LoVo (cell line): ENCODE data around the gene OXCT1.
A peak's percentile ranks its signal among the peaks of the same experiment; 100 is the strongest.
"Not testable (repeated sequence)": the region's sequence is repeated elsewhere in the genome, so short reads cannot be mapped to it uniquely, and the experiment has no call there.

Source experiments
- DNase-seq: peaks from one replicate; pipeline ENCODE4 v3.0.0-alpha.2; 2016; ENCODE audit warnings: low spot score

Gene OXCT1

DNA sequence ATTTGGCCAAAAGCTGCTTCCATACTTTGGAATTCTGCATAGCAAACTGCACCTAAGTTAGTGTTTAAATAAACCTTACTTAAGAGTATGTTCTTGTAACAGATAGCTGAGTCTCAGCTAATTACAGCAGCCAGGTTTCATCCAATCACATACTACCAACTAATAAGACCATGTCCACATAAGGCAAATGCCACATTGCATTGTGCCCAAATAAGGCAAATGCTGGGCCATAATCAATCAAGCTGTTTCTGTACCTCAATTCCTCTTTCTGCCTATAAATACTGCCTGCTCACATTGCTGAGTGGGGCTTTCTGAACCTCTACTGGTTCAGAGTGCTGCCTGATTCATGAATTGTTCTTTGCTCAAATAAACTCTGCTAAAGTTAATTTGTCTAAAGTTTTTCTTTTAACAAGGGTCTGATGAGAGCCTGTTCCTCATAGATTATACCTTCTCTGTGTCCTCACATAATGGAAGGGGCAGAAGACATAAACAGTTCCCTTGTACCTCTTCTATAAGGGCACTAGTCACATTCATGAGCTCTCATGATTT, 4.4 kb upstream of the OXCT1 start:
- DNase-seq = no peak

DNA sequence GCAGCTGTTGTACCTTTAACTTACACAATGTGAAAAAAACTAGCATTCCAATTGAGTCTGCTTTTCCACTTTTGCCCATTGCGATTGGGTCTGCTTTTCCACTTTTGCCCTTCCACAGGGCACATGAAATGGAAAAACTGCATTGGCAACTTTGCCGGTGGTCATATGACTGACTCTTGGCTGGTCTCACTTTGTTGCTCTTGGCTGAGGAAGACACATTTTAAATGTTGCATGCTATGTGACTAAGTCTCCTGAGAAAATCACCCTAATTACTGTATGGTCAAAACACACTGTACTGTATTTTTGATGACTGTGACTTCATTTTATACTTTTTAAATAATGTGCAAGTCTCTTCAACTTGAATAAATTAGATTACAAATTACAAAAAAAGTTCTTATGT, 1.6 kb upstream of the OXCT1 start:
- DNase-seq = no peak

DNA sequence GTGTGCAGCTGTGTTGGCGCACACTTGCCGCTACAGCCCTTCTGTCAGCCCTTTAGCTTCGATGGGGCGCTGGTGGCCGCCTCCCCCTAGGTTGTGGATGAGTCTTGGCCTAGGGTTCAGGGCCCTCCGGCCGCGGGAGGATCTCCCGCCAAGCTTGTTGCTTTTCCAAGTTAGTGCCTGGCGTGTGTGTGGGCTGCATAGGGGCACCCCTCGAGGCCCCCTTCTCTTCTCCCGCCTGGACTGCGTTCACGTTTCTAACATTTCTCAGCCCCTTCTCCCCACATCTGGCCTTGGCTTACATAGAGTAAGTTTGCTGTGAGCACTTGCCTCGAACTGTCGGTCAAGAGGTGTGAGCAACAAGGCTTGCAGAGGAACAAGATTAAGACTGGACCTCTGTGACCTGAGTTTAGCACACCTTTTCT, 413 bp upstream of the OXCT1 start:
- no peak for DNase-seq

DNA sequence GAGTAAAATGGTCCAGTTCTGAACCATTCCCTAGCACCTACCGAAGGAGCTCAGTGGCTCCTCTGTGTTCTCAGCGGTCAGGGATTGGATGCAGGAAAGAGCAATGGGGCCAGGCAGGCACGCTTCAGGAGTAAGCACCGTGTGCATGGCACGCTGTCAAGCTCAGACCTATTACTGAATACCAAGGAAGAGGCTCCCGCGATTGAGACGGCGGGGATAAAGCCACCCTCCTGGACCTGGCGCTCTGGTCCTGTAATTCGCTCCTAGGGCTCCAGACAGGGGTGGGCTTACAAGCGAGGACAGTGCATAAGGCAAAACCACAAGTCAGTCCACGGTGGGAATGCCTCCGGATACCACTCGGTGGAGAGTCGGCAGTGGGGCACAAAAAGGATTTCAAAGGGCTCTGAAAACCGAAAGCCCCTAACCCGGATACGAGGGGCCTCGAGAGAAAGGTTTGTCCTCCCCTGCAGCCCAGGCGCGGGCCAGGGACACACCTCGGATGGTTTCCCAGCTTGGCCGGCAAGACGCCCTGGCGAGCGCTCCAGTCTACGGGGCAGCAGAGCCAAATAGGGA, 988 bp downstream of the OXCT1 start:
- no peak for DNase-seq

DNA sequence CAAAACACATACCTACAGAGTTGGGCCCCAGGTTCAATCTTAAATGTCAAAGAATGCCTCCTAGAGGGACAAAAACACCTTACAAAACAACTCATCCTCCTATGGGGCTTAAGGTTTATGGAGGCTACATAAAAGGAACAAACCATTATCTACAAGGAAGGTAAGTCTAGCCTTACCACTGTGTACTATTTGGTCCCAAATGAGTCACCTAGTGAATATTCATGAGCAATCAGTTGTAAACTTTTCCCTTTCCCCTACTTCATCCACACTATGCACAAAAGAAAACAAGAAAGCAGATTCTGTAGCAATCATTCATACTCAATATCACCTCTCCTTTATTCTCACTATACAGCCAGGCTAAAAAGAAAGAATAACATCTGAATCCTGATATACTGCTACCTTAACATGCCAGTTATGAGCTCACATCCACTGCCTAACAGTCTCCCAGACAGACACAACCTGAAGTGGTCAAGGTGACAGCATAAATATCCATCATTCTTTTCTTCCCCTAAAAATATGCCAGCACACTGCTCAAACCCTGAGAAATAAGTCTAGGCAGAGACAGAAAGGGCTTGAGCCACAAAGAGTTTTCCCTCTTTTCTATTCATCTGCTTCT, 6.2 kb downstream of the OXCT1 start:
- DNase-seq = no peak

DNA sequence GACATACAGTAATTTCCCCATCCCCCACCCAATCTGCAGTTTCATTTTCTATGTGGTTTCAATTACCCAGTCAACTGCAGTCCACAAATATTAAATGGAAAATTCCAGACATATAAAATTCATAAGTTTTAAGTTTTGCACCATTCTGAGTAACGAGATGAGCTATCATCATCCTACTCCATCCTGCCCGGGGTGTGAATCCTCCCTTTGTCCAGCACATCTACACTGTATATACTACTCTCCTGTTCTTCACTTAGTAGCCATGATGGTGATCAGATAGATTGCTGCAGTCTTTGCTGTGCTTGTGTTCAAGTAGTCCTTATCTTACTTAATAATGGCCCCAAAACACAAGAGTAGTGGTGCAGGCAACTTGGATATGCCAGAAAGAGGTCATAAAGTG, 11.3 kb downstream of the OXCT1 start:
- no peak for DNase-seq

DNA sequence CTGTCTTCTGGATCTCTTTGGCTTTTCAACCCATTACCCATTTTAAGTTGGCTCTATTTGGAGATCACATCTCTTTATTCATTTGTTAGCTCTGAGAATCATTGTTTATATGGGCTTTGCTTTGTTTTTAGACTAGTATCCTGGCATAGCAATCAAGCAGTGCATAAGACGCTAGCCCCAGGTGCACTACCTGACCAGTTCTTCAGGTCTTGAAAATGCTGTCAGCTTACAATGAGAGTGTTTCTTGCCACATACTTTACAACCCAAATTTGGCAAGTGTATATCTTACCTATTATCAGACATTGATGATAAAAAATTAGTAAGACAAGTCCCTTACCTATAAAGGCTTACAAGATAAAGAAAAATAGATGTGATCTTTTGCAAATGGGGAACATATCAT, 12.2 kb downstream of the OXCT1 start:
- DNase-seq = no peak

DNA sequence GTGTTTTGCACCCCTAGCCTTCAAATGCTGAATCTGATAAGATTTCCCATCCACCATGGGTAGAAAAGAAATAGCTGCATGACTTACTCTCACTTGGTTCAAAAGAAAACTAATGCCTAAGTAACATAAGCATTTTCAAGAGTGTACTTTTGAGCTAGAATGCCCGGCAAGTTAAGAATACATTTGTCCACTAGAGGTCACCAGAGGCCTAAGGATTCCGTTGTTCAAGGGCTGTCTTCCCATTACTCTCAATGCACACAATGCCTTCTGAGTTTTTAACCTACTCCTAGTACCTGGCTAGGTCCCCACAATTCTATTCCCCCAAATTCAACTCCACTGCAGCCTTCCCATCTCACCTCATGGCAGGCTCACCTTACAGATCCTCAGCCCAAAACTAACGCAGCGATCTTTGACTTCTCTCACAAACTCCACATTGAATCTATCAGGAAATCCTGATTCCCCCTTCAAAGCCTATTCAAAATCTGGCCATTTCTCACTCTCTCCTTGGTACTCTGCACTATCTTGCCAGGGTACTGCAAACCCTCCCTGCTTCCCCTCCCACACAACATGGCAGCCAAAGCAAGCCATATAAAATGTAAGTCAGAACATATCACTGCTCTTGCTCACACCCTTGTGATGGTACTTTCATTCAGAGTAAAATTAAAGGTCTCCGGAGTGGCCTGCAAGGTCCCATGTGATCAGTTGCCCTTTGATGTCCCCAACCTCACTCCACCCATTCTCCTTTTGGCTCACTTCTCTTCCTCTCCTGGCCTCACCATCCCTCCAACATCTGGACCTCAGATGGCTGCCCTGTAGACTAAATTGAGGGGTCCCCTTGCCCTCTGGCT, 13.4 kb downstream of the OXCT1 start:
- DNase-seq = peak; percentile 78

DNA sequence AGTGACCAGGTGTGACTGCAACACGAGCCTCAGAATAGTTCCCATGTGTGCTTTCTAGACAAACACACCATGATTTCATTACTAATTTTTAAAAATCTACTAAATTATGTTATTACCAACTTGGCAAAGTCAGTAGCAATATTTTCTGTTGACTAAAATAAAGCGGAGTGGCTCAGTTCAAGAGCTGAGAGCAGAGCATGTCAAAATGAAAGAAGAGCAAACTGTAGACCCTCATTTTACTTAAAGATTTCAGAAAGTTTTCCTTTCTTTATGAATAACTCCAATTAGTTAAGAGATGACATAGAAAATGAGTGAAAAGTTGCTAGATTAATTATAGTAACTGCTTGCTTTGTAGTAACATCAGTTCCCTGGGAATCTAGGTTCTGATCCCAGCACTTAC, 17.9 kb downstream of the OXCT1 start:
- DNase-seq = no peak

DNA sequence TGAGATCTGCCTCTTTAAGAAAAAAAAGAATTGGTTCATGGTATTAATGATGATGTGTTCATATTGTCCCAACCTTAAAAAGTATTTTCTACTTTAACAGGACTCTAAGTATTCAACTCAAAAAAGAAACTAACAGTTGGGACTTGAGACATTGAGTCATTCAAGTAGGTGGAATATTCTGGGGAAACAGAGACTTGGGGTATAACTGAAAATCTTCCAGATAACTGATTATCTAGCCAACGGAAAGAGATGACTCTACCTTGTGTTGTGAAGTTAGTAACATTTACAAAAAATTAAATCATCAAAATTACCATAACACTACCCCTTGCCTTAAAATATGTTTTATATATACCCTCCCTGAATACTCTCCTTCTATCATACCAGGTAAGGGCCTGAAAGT, 19.1 kb downstream of the OXCT1 start:
- DNase-seq = no peak

DNA sequence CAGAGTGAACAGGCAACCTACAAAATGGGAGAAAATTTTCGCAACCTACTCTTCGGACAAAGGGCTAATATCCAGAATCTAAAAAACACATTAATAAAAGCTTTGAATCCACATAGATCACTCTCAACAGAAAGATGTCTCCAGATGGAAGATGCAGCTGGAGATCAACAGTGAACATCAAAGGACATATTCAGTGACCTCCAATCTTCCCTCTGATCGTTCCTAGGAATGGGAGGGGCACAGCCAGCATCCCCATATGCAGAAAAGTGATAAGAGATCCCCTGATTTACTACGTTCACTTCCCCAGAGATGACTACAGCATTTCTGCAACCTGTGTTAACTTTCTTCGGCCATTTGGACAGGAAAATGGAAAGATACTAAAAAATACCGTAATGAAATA, 21.2 kb downstream of the OXCT1 start:
- DNase-seq = no peak

DNA sequence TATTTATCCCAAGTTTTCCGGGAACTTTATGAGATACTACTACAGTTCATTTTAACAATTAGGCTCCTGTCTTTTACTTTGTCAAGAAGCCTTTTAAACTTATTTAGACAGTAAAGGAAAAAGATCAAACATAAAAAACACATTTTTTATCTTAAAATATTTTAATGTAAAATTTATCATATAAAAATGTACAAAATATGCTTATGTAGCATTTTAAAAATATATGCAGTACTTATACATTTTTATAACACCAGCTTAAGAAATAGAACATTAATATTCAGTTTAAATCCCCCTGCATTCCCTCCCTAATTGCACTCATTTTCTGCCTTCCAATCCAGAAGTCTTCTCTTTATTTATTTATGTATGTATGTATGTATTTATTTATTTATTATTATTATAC, 24.5 kb downstream of the OXCT1 start:
- not testable (repeated sequence) for DNase-seq

DNA sequence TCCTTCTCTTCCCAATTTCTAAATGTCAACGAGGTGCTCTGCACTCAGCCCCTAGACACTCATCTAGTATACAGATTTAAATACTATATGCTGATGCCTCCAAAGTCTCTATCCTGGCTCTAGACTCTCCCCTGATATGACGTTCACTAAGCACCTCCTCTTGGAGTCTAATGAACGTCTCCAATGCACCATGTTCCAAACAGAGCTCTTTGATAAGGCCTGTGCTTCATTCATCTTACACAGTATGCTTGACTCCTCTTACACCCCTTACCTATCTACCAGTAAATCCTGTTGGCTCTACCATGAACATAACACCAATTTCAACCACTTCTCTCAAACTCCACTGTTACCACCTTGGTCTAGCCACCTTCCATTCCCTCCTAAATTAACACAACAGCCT, 25.7 kb downstream of the OXCT1 start:
- DNase-seq = no peak

DNA sequence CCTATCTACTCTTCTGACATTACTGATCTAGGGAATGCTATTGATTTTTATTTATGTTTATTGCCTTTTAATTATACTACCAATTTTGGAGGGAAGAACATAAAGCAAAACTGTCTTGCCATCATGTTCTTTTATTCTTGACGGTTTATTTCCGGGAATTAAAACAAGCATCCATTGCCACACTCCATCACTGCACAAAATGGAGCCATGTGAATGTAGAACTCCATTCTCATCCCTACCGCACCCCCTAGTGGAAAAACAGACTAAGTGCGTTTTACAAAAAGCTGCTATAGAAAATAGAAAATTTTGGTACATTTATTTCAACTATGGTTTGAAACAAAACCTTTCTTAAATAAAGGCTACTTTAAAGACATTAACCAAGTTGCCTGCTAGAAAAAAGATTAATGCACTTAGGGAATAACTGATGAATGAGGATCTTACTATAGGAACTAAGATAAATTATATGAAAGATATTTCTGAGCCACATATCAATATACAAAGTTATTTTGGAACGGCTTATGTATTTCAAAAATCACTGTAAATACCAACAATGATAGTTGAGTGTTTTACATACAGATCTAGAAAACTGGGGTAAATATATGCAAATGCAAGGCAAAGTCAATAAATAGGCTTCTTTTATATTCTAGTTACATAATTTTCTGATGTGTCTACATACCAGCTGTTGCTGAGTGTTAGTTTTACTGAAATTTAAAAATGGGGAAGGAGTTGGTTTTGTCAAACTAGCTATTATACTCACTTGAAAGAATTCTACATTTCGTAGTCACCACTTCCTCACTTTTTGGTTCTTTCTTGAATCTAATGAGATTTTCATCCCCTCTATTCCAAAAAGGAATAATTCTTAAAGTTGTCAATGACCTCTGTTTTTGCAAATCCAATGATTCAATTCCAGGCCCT, 26.5 kb downstream of the OXCT1 start:
- peak; percentile 61 for DNase-seq

DNA sequence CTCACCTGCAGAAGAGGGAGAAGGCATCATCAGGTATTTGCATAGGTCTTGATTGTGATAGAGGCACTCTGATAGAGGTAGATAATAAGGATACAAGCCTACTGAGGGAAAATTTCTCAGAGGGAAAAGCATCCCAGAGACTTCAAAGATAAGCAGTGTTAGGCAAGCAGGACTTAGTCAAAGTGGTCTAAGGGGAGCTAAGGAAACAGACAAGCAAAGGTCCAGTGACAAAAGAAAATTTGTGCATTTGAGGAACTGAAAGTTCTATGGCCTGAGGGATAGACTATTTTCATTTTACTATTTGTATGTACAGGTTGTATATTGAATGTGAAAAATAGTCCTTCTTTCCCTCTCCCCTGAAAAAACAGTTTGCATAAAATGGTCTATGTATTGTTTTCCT, 27.4 kb downstream of the OXCT1 start:
- no peak for DNase-seq

DNA sequence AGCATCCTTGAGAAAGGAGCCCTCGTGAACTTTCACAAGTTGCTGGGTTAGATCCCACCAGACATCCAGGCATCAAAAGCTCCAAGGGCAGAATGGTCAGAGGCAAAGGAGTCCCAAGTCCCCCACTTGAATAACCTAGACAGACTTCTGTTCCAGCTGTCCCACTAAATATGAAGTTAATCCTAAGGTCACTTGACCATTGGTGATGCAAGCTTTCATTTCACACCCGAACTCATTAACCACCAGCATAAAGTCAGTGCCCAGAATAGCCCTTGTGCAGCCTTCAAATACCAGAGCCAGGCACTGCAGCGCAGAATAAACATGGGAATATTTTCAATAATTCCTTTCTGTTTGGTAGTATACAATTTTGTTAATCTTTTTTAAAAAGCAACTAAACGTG, 28.9 kb downstream of the OXCT1 start:
- DNase-seq = no peak

DNA sequence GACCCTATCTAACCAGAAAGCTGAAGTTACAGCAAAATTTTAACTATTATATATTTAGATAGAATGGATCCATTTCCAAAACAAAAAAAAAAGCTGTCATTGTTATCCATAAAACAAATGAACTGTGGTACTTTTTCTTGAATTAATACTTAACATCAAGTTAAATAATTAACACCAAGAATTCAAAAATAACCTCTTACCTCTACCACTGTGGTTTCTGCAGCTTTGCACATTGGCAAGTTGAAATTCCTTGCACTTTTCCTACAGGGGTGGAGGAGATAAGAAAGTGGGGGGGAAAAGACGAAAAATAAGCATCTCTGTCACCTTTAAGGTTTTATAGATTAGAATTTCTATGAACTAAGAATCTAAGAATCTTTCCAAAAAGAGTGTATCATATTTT, 30.0 kb downstream of the OXCT1 start:
- no peak for DNase-seq

DNA sequence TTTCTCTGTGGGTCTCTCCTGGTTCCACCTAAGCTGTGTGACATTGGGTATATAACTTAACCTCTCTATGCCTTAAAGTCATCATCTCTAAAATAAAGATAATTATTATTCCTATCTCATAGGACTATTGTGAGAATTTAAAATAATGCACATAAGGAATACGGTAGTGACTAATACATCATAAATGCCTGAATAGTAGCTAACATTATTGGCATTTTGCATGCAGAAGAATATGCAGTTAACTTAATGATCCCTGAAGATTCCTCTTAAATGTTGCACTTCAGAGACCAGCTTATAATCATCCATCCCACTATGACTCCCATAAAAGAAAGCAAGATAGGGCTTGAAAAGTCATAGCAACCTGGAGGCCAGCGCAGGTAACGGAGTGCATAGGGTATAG, 32.4 kb downstream of the OXCT1 start:
- DNase-seq = no peak

DNA sequence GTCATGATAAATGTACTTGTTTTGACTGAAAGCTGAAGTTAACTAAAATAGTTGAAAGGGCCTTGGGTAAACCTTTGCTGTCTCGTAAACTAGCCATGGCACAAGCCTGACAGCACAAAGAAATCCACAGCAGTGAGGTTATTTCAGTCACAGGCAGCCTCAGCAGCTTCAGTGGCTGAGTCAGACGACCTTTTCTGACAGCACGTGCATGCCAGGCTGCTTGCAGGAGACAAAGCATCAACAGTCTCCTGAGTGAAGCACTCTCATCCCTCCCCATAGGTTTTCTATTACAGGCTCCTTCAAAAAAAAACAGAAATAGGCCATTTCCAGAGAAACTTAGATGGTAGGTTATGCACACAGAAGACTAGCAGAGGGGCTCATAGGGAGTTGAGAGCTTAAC, 34.6 kb downstream of the OXCT1 start:
- DNase-seq = peak; percentile 10

DNA sequence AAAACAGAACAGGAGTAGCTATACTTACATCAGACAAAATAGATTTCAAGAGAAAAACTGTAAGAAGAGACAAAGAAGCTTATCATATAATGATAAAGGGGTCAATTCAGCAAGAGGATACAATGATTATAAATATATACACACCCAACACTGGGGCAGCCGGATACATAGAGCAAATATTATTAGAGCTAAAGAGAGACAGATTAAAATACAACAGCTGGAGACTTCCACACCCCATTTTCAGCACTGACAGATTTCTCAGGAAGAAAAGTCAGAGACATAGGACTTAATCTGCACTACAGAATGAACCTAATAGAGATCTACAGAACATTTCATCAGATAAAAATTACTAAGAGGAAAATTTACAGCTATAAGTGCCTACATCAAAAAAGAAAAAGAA, 35.7 kb downstream of the OXCT1 start:
- DNase-seq = no peak

DNA sequence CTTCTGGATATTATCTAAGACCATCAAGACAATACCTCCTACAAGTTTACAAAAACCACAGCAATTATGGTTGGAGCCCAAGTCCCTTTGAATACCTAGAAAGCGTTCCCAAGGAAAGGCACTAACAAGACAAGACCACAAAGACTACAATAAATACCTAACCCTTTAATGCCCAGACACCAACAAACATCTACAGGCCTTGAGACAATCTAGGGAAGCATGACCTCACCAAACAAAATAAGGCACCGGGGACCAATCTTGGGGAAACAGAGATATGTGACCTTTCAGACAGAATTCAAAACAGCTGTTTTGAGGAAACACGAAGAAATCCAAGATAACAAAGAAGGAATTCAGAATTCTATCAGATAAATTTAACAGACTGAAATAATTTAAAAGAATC, 37.8 kb downstream of the OXCT1 start:
- no peak for DNase-seq

DNA sequence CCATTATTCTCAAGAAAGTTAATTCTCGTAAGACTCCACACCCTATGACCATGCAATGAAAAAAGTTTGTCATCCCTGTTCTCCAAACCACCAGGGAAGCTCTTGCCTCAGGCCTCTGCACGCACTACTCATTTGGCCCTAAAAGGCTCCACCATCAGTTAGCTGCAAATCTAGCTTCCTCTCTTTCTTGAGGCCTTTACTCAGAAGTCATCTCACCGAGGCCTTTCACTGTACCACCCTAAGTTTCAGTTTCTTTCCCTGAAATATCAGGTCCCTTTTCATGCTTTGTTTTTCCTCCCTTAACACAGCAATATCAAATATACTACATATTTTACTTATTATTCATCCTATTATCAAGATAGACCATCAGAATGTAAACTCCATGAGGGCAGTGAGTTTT, 39.1 kb downstream of the OXCT1 start:
- DNase-seq = no peak
